Right lung (tissue), 5 donors: ENCODE data around the gene TRIM8. TPM values are rescaled to one million over a fixed set of nuclear protein-coding genes. Genes with fewer than 3 reads are reported as not detected.
"Not testable (repeated sequence)": the region's sequence is repeated elsewhere in the genome, so short reads cannot be mapped to it uniquely, and the experiment has no call there.

ENCODE experiments used
- DNase-seq, 2 donors: peaks; one replicate each; pipeline ENCODE4 v3.0.0-alpha.2; 2013
- polyA plus RNA-seq, 5 donors: library from polyadenylated mRNA; unstranded; fragments of 120-200 nt; gene quantifications; one replicate each; pipeline versions ENCODE4 v1.2.1 to v1.2.3, GENCODE V29; 2013; ENCODE audit warnings: inconsistent platforms in 1 of 5, low replicate concordance in 1 of 5; ENCODE audit not compliant: insufficient read length in 5 of 5, insufficient read depth in 1 of 5

The TRIM8 gene
- polyA plus RNA-seq, 5 donors = 68.5 to 132 (median 95.1) TPM

GRCh38 chr10:102691285-102692066, 47.2 kb downstream of the TRIM8 start:
- no peak for DNase-seq

GRCh38 chr10:102695401-102695800, 51.1 kb downstream of the TRIM8 start:
- not testable (repeated sequence) for DNase-seq

- DNase-seq = no peak
These were observed 52.5 kb downstream of the TRIM8 start for GRCh38 chr10:102696736-102697135.

GRCh38 chr10:102698894-102699293, 54.6 kb downstream of the TRIM8 start:
- no peak for DNase-seq

- DNase-seq = no peak
These were observed 57.0 kb downstream of the TRIM8 start for GRCh38 chr10:102701272-102701671.

GRCh38 chr10:102701796-102702195, 57.5 kb downstream of the TRIM8 start:
- no peak for DNase-seq

- DNase-seq = no peak
These were observed 58.5 kb downstream of the TRIM8 start for GRCh38 chr10:102702742-102703141.

GRCh38 chr10:102704915-102705314, 60.6 kb downstream of the TRIM8 start:
- DNase-seq = no peak

GRCh38 chr10:102705531-102705930, 61.3 kb downstream of the TRIM8 start:
- no peak for DNase-seq

Other genes with a start within 250 kb of the TRIM8 start
- 10 to 100 TPM; 17.1 to 25.7 (median 24.6) TPM for gene NFKB2, start 248.8 kb upstream of the TRIM8 start, polyA plus RNA-seq
- gene PSD, start 225.7 kb upstream of the TRIM8 start, polyA plus RNA-seq = 10 to 100 TPM in 3 of 5 donors, 1 to 10 TPM in 2; 7.4 to 17.1 (median 10.1) TPM
- gene FBXL15, start 223.6 kb upstream of the TRIM8 start, polyA plus RNA-seq = 10 to 100 TPM in 1 of 5 donors, 1 to 10 TPM in 4; 4.3 to 13.6 (median 6.2) TPM
- 10 to 100 TPM; 58.7 to 90.0 (median 70.6) TPM for gene CUEDC2, start 211.9 kb upstream of the TRIM8 start, polyA plus RNA-seq
- gene C10orf95, start 192.9 kb upstream of the TRIM8 start, polyA plus RNA-seq = 1 to 10 TPM in 4 of 5 donors, under 1 TPM in 1; 0.78 to 2.8 (median 1.6) TPM
- 10 to 100 TPM; 79.6 to 93.3 (median 85.8) TPM for gene ACTR1A, start 141.8 kb upstream of the TRIM8 start, polyA plus RNA-seq
- gene SUFU, start 140.5 kb upstream of the TRIM8 start, polyA plus RNA-seq = 10 to 100 TPM; 22.0 to 29.7 (median 27.2) TPM
- 10 to 100 TPM; 20.5 to 23.5 (median 22.6) TPM for gene ARL3, start 69.9 kb downstream of the TRIM8 start, polyA plus RNA-seq
- gene SFXN2, start 70.2 kb downstream of the TRIM8 start, polyA plus RNA-seq = 10 to 100 TPM; 14.5 to 18.6 (median 17.1) TPM
- gene WBP1L, start 99.5 kb downstream of the TRIM8 start, polyA plus RNA-seq = 10 to 100 TPM; 37.6 to 46.4 (median 40.9) TPM
- gene CYP17A1, start 192.9 kb downstream of the TRIM8 start, polyA plus RNA-seq = under 1 TPM; 0.09 to 0.51 (median 0.22) TPM
- gene BORCS7, start 209.8 kb downstream of the TRIM8 start, polyA plus RNA-seq = 10 to 100 TPM; 40.6 to 57.2 (median 46.9) TPM
- 10 to 100 TPM; 11.5 to 23.7 (median 18.3) TPM for gene AS3MT, start 225.0 kb downstream of the TRIM8 start, polyA plus RNA-seq